CD4-positive, CD25-positive, alpha-beta regulatory T cell (primary cell): ENCODE data around the gene PNMA1. TPM values are rescaled to one million over a fixed set of nuclear protein-coding genes. Genes with fewer than 3 reads are reported as not detected.

Source experiments
- ATAC-seq, 2 donors: fragments of 150-1000 bp; cut with Tn5 transposase; one replicate each; pipeline ENCODE4 v1.10.0; 2021; ENCODE audit warnings: low read depth in 2 of 2, moderate number of reproducible peaks in 2 of 2, moderate library complexity in 1 of 2
- DNase-seq, 3 donors: peaks; one replicate each; pipeline versions ENCODE4 v3.0.0 to v3.0.0-alpha.2; 2012 to 2022; ENCODE audit warnings: mixed read lengths in 1 of 3
- H3K27ac ChIP-seq: one replicate; pipeline ENCODE4 v1.7.0; 2013; ENCODE audit warnings: mild to moderate bottlenecking, low read length; ENCODE audit not compliant: insufficient read depth, poor library complexity, severe bottlenecking
- H3K27me3 ChIP-seq: one replicate; pipeline ENCODE4 v1.7.0; 2013; ENCODE audit warnings: low read length; ENCODE audit not compliant: control insufficient read depth, insufficient read depth
- H3K36me3 ChIP-seq: one replicate; pipeline ENCODE4 v1.7.0; 2013; ENCODE audit warnings: mild to moderate bottlenecking, low read length, moderate library complexity; ENCODE audit not compliant: control insufficient read depth, insufficient read depth
- H3K4me1 ChIP-seq: 2 replicates; pipeline ENCODE4 v1.7.0; 2013; ENCODE audit warnings: mild to moderate bottlenecking, low read length; ENCODE audit not compliant: insufficient read depth, control insufficient read depth, poor library complexity, severe bottlenecking
- H3K4me3 ChIP-seq: one replicate; pipeline ENCODE4 v1.7.0; 2013; ENCODE audit warnings: low read depth, mild to moderate bottlenecking, low read length, moderate library complexity
- H3K9me3 ChIP-seq, 2 experiments: 1 replicate in 1 of 2; 2 replicates in 1 of 2; pipeline ENCODE4 v1.7.0; 2013; ENCODE audit warnings: low read length in 2 of 2, mild to moderate bottlenecking in 1 of 2, moderate library complexity in 1 of 2; ENCODE audit not compliant: control insufficient read depth in 2 of 2
- H3K27ac Mint-ChIP-seq, 3 donors: one replicate each; pipeline ENCODE4 v1.8.0; 2020 to 2022; ENCODE audit warnings: mild to moderate bottlenecking in 3 of 3, mixed read lengths in 3 of 3, moderate library complexity in 2 of 3
- H3K27me3 Mint-ChIP-seq: one replicate; pipeline ENCODE4 v1.8.0; 2022; ENCODE audit warnings: mild to moderate bottlenecking, mixed read lengths
- H3K36me3 Mint-ChIP-seq: one replicate; pipeline ENCODE4 v1.8.0; 2020; ENCODE audit warnings: mixed read lengths
- H3K4me1 Mint-ChIP-seq, 4 donors: one replicate each; pipeline ENCODE4 v1.8.0; 2020 to 2022; ENCODE audit warnings: mixed read lengths in 4 of 4, mild to moderate bottlenecking in 1 of 4
- H3K4me3 Mint-ChIP-seq, 4 donors: one replicate each; pipeline ENCODE4 v1.8.0; 2020 to 2022; ENCODE audit warnings: mild to moderate bottlenecking in 4 of 4, mixed read lengths in 4 of 4, moderate library complexity in 3 of 4
- H3K9me3 Mint-ChIP-seq, 7 donors: one replicate each; pipeline ENCODE4 v1.8.0; 2020 to 2022; ENCODE audit warnings: mixed read lengths in 7 of 7, mild to moderate bottlenecking in 3 of 7, moderate library complexity in 2 of 7
- polyA plus RNA-seq, 4 donors: library from polyadenylated mRNA; unstranded; fragments of 300-500 nt; fragmentation: Illumina TruSeq; gene quantifications; one replicate each; pipeline ENCODE4 v1.2.3, GENCODE V29; 2021
- total RNA-seq: library from RNA; stranded (reverse); gene quantifications from one replicate; pipeline ENCODE4 v1.2.3, GENCODE V29; 2022

The PNMA1 gene
- total and polyA plus RNA-seq, 5 donors from 2014 or later: 42.6 to 54.1 (median 51.2) TPM

DNA sequence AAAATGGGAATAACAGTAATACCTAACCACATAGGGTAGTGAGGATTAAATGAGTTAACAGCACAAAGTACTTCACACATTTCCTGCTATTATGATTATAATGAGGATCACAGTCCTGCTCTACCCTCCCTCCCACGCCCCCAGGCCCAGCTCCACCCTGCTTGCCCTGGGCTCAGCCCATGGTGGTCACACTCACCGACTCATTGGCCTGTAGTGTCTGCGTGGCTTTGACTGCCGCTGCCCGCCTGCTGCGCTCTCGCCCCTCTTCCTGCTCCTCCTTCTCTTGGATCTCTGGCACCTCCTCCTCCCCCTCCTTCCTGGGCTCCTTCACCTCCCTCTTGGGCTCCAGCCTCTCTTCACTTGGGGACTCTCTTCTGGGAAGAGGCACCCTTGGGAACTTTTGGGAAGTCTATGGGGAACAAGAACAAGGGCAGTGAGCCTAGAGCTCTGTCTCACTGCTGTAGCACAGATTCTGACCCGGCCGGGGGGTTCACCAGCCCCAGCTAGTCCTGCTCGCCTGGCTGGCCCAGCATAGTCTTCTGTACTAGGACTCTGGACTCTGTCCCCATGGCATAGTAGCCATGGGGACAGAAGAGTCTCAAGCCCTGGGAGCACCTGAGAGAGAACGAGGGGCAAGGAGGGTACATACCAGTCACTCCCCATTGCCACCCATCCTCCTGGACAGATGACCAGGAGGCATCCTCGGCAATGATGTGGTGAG, 7.1 kb upstream of the PNMA1 start:
- Histone ChIP-seq H3K4me1 (peaks cover 17% of the 10 kb centered on the region), H3K9me3 (no peaks in the 10 kb centered on the region), H3K27ac (no peak overlapping the region), H3K27me3 (no peaks in the 10 kb centered on the region), H3K4me3 (no peak overlapping the region), H3K36me3 (peaks cover 82% of the 10 kb centered on the region)
- DNase-seq (no peak), ATAC-seq (no peak)
- no peaks in the 10 kb centered on the region for H3K9me3 Mint-ChIP-seq
- peaks cover 24% of the 10 kb centered on the region for H3K36me3 Mint-ChIP-seq
- no peaks in the 10 kb centered on the region for H3K27me3 Mint-ChIP-seq
- H3K27ac Mint-ChIP-seq: peak overlapping the region in 1 of 3 donors; percentile 72
- peaks cover 6 to 20% (median 12%) of the 10 kb centered on the region in 4 donors for H3K4me1 Mint-ChIP-seq
- no peak overlapping the region for H3K4me3 Mint-ChIP-seq

DNA sequence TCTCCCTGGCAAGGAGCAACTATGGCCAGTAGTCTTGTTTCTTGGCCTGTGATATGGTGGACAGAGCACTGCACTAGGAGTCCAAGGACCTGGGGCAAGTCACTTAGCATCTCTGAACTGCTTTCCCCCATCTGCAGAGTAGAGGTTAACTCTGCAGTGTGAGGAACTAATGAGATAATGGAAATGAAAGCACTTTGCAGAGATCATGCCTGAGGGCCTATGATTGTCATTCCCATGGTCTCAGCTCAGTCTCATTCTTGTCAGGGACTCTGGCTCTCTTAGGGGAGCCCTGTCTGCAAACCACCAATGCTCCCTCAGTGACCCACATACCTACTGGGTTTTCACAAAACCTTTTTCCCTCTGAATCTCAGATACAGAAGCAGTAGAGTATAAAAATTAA, 6.5 kb upstream of the PNMA1 start:
- Histone ChIP-seq H3K27ac (no peak overlapping the region), H3K36me3 (peaks cover 80% of the 10 kb centered on the region), H3K4me3 (no peak overlapping the region), H3K4me1 (peaks cover 17% of the 10 kb centered on the region), H3K27me3 (no peaks in the 10 kb centered on the region), H3K9me3 (no peaks in the 10 kb centered on the region)
- Mint-ChIP-seq H3K27me3 (no peaks in the 10 kb centered on the region), H3K36me3 (peaks cover 28% of the 10 kb centered on the region), H3K4me3 (no peak overlapping the region), H3K9me3 (no peaks in the 10 kb centered on the region), H3K27ac (peak overlapping the region in 2 of 3 donors; percentile 32 to 72), H3K4me1 (peaks cover 6 to 23% (median 12%) of the 10 kb centered on the region in 4 donors)
- ATAC-seq (no peak), DNase-seq (no peak)

DNA sequence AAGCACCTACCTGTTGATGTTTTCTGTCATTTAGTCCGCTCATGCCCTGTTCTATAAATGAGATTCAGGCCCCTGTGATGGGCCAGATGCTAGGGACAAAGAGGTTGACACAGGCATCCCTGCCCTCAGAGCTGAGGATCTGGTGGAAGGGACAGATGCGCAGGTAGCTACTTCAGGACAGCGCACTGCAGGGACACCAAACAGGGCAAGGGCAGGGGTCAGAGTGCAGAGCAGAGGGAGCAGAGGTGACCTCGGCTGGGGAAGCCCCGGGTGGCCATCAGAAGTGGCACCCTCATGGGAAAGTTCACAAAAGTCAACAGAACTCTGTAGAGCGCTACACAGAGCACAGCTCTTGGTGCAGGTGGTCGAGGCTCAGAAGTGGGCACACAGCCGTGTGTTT, 5.6 kb upstream of the PNMA1 start:
- ATAC-seq (no peak), DNase-seq (no peak)
- H3K27me3 ChIP-seq: no peaks in the 10 kb centered on the region
- peaks cover 17% of the 10 kb centered on the region for H3K4me1 ChIP-seq
- peaks cover 72% of the 10 kb centered on the region for H3K36me3 ChIP-seq
- H3K4me1 Mint-ChIP-seq: peaks cover 6 to 19% (median 13%) of the 10 kb centered on the region in 4 donors
- peak overlapping the region in 1 of 3 donors; percentile 52 for H3K27ac Mint-ChIP-seq
- H3K4me3 ChIP-seq: no peak overlapping the region
- H3K4me3 Mint-ChIP-seq: no peak overlapping the region
- no peaks in the 10 kb centered on the region for H3K27me3 Mint-ChIP-seq
- no peaks in the 10 kb centered on the region for H3K9me3 Mint-ChIP-seq
- peaks cover 30% of the 10 kb centered on the region for H3K36me3 Mint-ChIP-seq
- H3K27ac ChIP-seq: no peak overlapping the region
- H3K9me3 ChIP-seq: no peaks in the 10 kb centered on the region

DNA sequence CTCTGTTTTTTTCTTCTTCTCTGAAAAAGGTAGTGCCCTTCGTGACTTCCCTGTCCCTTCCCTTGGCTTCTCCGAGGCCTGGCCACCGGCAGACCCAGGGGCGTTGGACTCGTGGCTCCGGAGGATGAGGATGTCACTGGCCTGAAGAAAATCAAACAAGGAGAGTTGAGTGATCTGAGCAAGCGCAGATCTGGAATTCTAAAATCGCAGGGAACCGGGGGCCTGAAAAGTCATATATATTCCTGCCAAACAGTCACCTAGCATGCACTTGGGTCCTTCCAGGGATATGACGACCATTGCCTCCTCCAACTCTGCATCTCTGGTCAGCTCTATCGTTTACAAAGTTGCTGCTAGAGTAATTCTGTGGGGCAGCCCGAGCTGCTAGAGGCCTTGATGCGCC, 5.2 kb upstream of the PNMA1 start:
- no peaks in the 10 kb centered on the region for H3K27me3 ChIP-seq
- Mint-ChIP-seq H3K4me3 (peak overlapping the region in 1 of 4 donors; percentile 43), H3K27me3 (no peaks in the 10 kb centered on the region)

DNA sequence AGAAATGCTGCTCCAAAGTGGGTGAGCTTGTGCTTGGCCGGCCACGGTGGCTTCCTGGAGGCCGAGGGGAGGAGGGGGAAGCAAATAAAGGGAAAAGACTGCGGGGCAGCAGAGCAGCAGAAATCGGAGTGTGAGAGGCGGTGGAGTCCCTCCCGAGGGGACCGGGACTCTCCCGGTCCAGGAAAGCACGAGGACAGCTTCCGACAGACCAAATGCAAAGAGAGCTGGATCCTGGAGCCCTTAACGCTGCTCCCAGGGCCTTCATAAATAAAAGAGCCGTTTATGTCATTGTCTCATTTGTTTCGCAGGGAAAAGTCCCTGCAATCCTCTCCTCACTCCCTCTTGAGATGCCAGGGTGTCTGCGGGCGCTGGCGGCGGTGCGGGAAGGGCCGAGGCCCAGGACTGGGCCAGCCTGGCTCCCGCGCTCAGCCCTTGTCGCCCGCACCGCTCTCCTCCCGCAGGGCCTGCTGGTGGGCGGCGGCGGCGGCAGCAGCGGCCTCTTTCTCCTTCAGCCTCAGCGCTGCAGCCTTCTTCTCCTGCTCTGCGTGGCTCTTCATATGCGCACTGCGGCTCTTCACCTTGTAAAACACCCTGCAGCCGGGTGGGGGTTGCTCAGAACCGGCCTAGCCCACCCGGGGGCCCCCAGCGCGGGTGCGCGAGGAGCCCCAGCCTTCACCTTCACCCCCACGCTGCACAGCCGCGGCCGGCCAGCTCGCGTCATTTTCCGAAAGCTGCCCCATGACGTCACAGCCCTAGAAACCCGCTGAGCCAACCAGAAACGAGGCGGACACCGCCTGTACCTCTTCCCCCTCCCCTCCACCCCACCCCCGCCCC, 4.5 kb upstream of the PNMA1 start:
- DNase-seq: no peak
- Mint-ChIP-seq H3K27me3 (no peaks in the 10 kb centered on the region), H3K4me3 (peak overlapping the region in 1 of 4 donors; percentile 64), H3K4me1 (peaks cover 4 to 11% (median 10%) of the 10 kb centered on the region in 4 donors), H3K9me3 (peaks cover 0 to under 1% (median 0%) of the 10 kb centered on the region in 7 donors), H3K36me3 (peaks cover 22% of the 10 kb centered on the region), H3K27ac (no peak overlapping the region)
- no peaks in the 10 kb centered on the region for H3K9me3 ChIP-seq
- no peak for ATAC-seq
- H3K27me3 ChIP-seq: no peaks in the 10 kb centered on the region
- H3K36me3 ChIP-seq: peaks cover 62% of the 10 kb centered on the region
- H3K4me3 ChIP-seq: no peak overlapping the region
- H3K4me1 ChIP-seq: peaks cover 13% of the 10 kb centered on the region
- no peak overlapping the region for H3K27ac ChIP-seq

More for the DNA sequence above, 5.2 kb upstream of the PNMA1 start:
- peak overlapping the region in 2 of 3 donors; percentile 42 to 52 for H3K27ac Mint-ChIP-seq
- peaks cover 29% of the 10 kb centered on the region for H3K36me3 Mint-ChIP-seq
- no peak overlapping the region for H3K27ac ChIP-seq
- ATAC-seq (no peak), DNase-seq (no peak)
- H3K4me1 ChIP-seq: peaks cover 18% of the 10 kb centered on the region
- H3K9me3 Mint-ChIP-seq: no peaks in the 10 kb centered on the region
- H3K36me3 ChIP-seq: peaks cover 68% of the 10 kb centered on the region
- H3K9me3 ChIP-seq: no peaks in the 10 kb centered on the region
- H3K4me3 ChIP-seq: no peak overlapping the region
- peaks cover 6 to 17% (median 14%) of the 10 kb centered on the region in 4 donors for H3K4me1 Mint-ChIP-seq

DNA sequence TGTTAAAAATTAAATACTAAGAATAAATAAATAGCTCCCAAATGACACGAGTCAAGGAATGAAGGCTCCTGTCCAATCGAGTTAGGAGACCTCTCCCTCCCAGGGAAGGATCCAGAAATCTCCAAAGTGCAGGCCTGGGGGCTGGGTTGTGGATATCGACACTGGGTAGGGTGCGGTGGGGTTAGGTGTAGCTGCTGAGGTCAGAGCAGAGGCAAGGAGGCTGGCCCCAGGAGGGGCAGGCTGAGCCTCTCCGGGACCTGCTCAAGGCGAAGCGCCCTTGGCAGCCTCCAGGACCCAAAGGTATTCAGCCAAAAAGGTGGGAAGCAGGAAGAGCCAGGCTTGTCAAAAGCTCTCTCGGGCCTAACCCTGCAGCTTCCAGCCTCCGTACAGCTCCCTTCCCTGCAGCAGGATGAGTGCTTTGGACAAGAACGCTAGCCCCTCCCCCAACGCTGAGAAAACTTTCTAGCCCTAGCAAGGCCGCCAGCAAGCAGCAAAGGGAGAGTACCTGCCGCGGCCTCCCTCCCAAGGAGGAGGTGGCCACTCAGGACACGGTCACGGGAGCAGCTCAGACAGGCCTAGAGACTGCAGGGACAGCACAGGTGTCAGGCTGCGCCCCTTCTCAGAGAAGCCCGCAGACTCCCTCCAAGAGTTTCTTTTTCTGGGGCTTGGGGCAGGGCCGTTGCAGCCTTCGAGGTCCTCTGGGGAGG, 3.7 kb upstream of the PNMA1 start:
- Histone ChIP-seq H3K27ac (no peak overlapping the region), H3K4me1 (peaks cover 14% of the 10 kb centered on the region), H3K9me3 (no peaks in the 10 kb centered on the region), H3K27me3 (no peaks in the 10 kb centered on the region), H3K36me3 (peaks cover 59% of the 10 kb centered on the region), H3K4me3 (no peak overlapping the region)
- H3K27me3 Mint-ChIP-seq: no peaks in the 10 kb centered on the region
- peaks cover 17% of the 10 kb centered on the region for H3K36me3 Mint-ChIP-seq
- DNase-seq (no peak), ATAC-seq (no peak)
- H3K4me3 Mint-ChIP-seq: peak overlapping the region in 2 of 4 donors; percentile 38 to 64
- no peak overlapping the region for H3K27ac Mint-ChIP-seq
- H3K9me3 Mint-ChIP-seq: peaks cover 0 to 3% (median 0%) of the 10 kb centered on the region in 7 donors
- peaks cover 6 to 13% (median 10%) of the 10 kb centered on the region in 4 donors for H3K4me1 Mint-ChIP-seq

DNA sequence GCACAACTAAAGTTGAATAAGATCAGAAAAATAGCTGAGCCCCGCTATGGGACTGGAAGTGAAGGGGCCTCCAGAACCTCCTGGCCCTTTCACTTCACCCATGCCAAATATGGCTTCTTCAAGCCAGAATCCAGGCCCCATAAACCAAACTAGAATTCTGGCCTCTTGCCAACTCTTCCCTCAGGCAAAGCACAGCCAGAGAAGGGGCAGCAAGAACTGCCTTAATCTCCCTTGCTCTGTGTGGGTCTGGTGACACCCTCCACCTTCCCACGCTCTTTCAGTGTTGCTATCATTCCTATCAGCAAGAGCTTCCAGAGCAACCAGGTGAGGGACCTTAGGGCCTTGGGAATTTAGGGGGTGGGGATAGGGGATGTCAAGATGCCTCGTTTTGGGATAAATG, 3.1 kb upstream of the PNMA1 start:
- Mint-ChIP-seq H3K27ac (peak overlapping the region in 1 of 3 donors; percentile 20), H3K9me3 (peaks cover 0 to 3% (median 0%) of the 10 kb centered on the region in 7 donors), H3K36me3 (peaks cover 16% of the 10 kb centered on the region), H3K4me1 (peaks cover 8 to 19% (median 14%) of the 10 kb centered on the region in 4 donors), H3K4me3 (peak overlapping the region in 1 of 4 donors; percentile 64), H3K27me3 (no peaks in the 10 kb centered on the region)
- H3K36me3 ChIP-seq: peaks cover 53% of the 10 kb centered on the region
- DNase-seq (no peak), ATAC-seq (no peak)
- H3K9me3 ChIP-seq: no peaks in the 10 kb centered on the region
- peaks cover 20% of the 10 kb centered on the region for H3K4me1 ChIP-seq
- H3K27ac ChIP-seq: no peak overlapping the region
- H3K4me3 ChIP-seq: no peak overlapping the region
- H3K27me3 ChIP-seq: no peaks in the 10 kb centered on the region
